DOHH2 (cell line): ENCODE results near the gene TBC1D20.

Source experiments
- EZH2phosphoT487 ChIP-seq: fragments of 200-600 bp; sonication (generic); IDR thresholded peaks from 2 replicates; pipeline ENCODE4 v1.6.1; 2017; ENCODE audit warnings: borderline replicate concordance, mild to moderate bottlenecking, antibody characterized with exemption, low read length, moderate library complexity, mixed read lengths
- TF ChIP-seq, protein P1 (sequence below): fragments of 200-600 bp; sonication (generic); IDR thresholded peaks from one replicate; pipeline ENCODE4 v1.5.1; 2014; ENCODE audit warnings: antibody characterized with exemption, mild to moderate bottlenecking, low read depth, low read length; ENCODE audit not compliant: poor library complexity, severe bottlenecking

DNA sequence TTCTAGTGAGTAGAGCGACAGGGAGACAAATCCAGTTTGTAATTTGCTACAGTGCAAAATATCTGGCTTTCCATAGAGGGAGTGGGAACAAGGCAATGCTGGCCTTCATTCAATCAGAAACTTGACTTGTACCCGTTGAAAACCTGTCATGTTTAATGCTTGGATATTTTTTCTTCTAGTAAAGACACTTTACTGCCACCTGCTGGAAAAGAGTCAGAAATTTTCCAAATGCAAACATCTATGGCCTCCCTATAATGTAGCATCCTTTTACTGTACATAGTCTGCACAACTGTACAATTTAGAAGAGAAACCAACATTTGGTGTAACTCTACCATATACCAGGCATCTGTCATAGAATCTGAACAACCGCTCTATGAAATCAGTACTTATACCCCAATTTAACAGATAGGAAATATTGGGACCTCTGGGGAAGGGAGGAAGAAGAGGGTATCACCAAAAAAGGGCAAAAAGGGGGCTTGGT is 16.7 kb upstream of the TBC1D20 start:
- TF ChIP-seq, protein P1, sequence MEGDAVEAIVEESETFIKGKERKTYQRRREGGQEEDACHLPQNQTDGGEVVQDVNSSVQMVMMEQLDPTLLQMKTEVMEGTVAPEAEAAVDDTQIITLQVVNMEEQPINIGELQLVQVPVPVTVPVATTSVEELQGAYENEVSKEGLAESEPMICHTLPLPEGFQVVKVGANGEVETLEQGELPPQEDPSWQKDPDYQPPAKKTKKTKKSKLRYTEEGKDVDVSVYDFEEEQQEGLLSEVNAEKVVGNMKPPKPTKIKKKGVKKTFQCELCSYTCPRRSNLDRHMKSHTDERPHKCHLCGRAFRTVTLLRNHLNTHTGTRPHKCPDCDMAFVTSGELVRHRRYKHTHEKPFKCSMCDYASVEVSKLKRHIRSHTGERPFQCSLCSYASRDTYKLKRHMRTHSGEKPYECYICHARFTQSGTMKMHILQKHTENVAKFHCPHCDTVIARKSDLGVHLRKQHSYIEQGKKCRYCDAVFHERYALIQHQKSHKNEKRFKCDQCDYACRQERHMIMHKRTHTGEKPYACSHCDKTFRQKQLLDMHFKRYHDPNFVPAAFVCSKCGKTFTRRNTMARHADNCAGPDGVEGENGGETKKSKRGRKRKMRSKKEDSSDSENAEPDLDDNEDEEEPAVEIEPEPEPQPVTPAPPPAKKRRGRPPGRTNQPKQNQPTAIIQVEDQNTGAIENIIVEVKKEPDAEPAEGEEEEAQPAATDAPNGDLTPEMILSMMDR = peak; percentile 68
- no peak for TF ChIP-seq EZH2phosphoT487
